HG03575 (cell line): ENCODE data around the gene TNS3.

Experiments used
- ATAC-seq: cut with Tn5 transposase; IDR thresholded peaks from one replicate; pipeline ENCODE4 v1.9.1; 2021; ENCODE audit not compliant: unreplicated experiment, insufficient number of reproducible peaks, low FRiP score; ENCODE audit errors: extremely low read depth

TNS3 gene

GRCh38 chr7:47535035-47535703, 46.7 kb downstream of the TNS3 start:
- ATAC-seq: no peak

- ATAC-seq: no peak
These were observed 47.4 kb downstream of the TNS3 start for GRCh38 chr7:47534322-47535034.

GRCh38 chr7:47531584-47532492, 50.1 kb downstream of the TNS3 start:
- no peak for ATAC-seq

- no peak for ATAC-seq
These were observed 51.9 kb downstream of the TNS3 start for GRCh38 chr7:47529826-47530555.

- ATAC-seq: no peak
These were observed 52.5 kb downstream of the TNS3 start for GRCh38 chr7:47529405-47529804.

- no peak for ATAC-seq
These were observed 53.4 kb downstream of the TNS3 start for GRCh38 chr7:47528471-47528870.

- no peak for ATAC-seq
These were observed 55.4 kb downstream of the TNS3 start for GRCh38 chr7:47526466-47526865.

GRCh38 chr7:47525066-47525623, 56.8 kb downstream of the TNS3 start:
- no peak for ATAC-seq

GRCh38 chr7:47523401-47523800, 58.5 kb downstream of the TNS3 start:
- no peak for ATAC-seq

- ATAC-seq: no peak
These were observed 59.9 kb downstream of the TNS3 start for GRCh38 chr7:47521816-47522561.

GRCh38 chr7:47521011-47521795, 60.7 kb downstream of the TNS3 start:
- no peak for ATAC-seq

GRCh38 chr7:47520406-47520805, 61.5 kb downstream of the TNS3 start:
- ATAC-seq: no peak

GRCh38 chr7:47518827-47519226, 63.1 kb downstream of the TNS3 start:
- no peak for ATAC-seq

- no peak for ATAC-seq
These were observed 64.0 kb downstream of the TNS3 start for GRCh38 chr7:47517821-47518480.

- ATAC-seq: no peak
These were observed 64.8 kb downstream of the TNS3 start for GRCh38 chr7:47516985-47517600.

- no peak for ATAC-seq
These were observed 65.5 kb downstream of the TNS3 start for GRCh38 chr7:47516386-47516785.
